Common myeloid progenitor, CD34-positive (primary cell): Measurements from ENCODE around the gene SATB2.

ENCODE experiments used
- CTCF ChIA-PET: fragments of 350-600 bp; sonication (Branson Sonifier 250); formaldehyde crosslinking; loops from one replicate; lab custom pipeline; 2021; ENCODE audit warnings: antibody characterized with exemption; lab: Charles Lee
- POLR2A ChIA-PET: fragments of 350-600 bp; sonication (Branson Sonifier 250); formaldehyde crosslinking; loops from one replicate; lab custom pipeline; 2021; ENCODE audit warnings: antibody characterized with exemption; lab: Charles Lee
- DNase-seq, 3 donors: peaks; one replicate each; pipeline versions ENCODE4 v3.0.0 to v3.0.0-alpha.2; 2013
- H3K27ac ChIP-seq, 2 experiments: 1 replicate in 1 of 2; 2 replicates in 1 of 2; pipeline ENCODE4 v1.7.0; 2013; ENCODE audit warnings: inconsistent platforms in 2 of 2, low read length in 2 of 2, mild to moderate bottlenecking in 2 of 2, low read depth in 1 of 2, moderate library complexity in 1 of 2; ENCODE audit not compliant: severe bottlenecking in 2 of 2, insufficient read depth in 1 of 2, poor library complexity in 1 of 2
- H3K27me3 ChIP-seq, 5 experiments: replicated peaks in 2 of 5; 1 replicate in 3 of 5; 2 replicates in 2 of 5; pipeline versions ENCODE4 v1.6.1 to v1.7.0; 2013; ENCODE audit warnings: low read length in 4 of 5, mild to moderate bottlenecking in 2 of 5, moderate library complexity in 2 of 5, inconsistent platforms in 1 of 5; ENCODE audit not compliant: insufficient read depth in 5 of 5, control insufficient read depth in 4 of 5
- H3K36me3 ChIP-seq, 4 experiments: 1 replicate in 2 of 4; 2 replicates in 2 of 4; pipeline versions ENCODE4 v1.6.1 to v1.7.0; 2013; ENCODE audit warnings: low read length in 3 of 4, control low read depth in 1 of 4, mild to moderate bottlenecking in 1 of 4; ENCODE audit not compliant: control insufficient read depth in 4 of 4, insufficient read depth in 4 of 4
- H3K4me1 ChIP-seq, 4 experiments: 1 replicate in 3 of 4; 2 replicates in 1 of 4; pipeline versions ENCODE4 v1.6.1 to v1.7.1; 2013; ENCODE audit warnings: low read length in 3 of 4, mild to moderate bottlenecking in 3 of 4, control low read depth in 1 of 4, inconsistent platforms in 1 of 4, moderate library complexity in 1 of 4; ENCODE audit not compliant: control insufficient read depth in 4 of 4, insufficient read depth in 4 of 4; ENCODE audit errors: control extremely low read depth in 1 of 4
- H3K4me3 ChIP-seq, 7 experiments: 1 replicate in 4 of 7; 2 replicates in 3 of 7; pipeline versions ENCODE4 v1.5.1 to v1.7.0; 2013; ENCODE audit warnings: mild to moderate bottlenecking in 7 of 7, low read length in 6 of 7, moderate library complexity in 6 of 7, inconsistent platforms in 2 of 7, low read depth in 2 of 7, control low read depth in 1 of 7; ENCODE audit not compliant: insufficient read depth in 4 of 7, control insufficient read depth in 1 of 7; ENCODE audit errors: extremely low read depth in 1 of 7
- H3K9me3 ChIP-seq, 5 experiments: 1 replicate in 4 of 5; 2 replicates in 1 of 5; pipeline versions ENCODE4 v1.6.1 to v1.7.1; 2013; ENCODE audit warnings: low read length in 4 of 5, mild to moderate bottlenecking in 2 of 5, inconsistent platforms in 1 of 5, low read depth in 1 of 5, moderate library complexity in 1 of 5; ENCODE audit not compliant: control insufficient read depth in 4 of 5, insufficient read depth in 2 of 5; ENCODE audit errors: control extremely low read depth in 1 of 5
- WGBS: methylation state at CpG from one replicate; pipeline ENCODE4 v1.1.5; 2013; ENCODE audit not compliant: insufficient coverage; 5-methylcytosine and 5-hydroxymethylcytosine counted together

The SATB2 gene

GRCh38 chr2:199470672-199471442 is 13.1 kb upstream of the SATB2 start:
- DNase-seq: peak in 2 of 3 donors; percentile 19 to 43
- H3K36me3 ChIP-seq: no peaks in the 10 kb centered on the region
- H3K27me3 ChIP-seq: peaks cover 16 to 99% (median 67%) of the 10 kb centered on the region in 5 experiments
- ChIA-PET POLR2A (no interaction called here), CTCF (interaction anchor here (1.0 to 3.9 kb wide), 11 partner anchors 9 to 1157 kb away, joined by 3 to 28 read pairs (median 4); no protein-coding TSS in a partner anchor)
- H3K9me3 ChIP-seq: peaks cover 0 to 5% (median 0%) of the 10 kb centered on the region in 5 experiments
- H3K4me1 ChIP-seq: peaks cover 0 to 29% (median 18%) of the 10 kb centered on the region in 4 experiments
- peak overlapping the region in 4 of 7 experiments; percentile 19 to 55 (median 34) for H3K4me3 ChIP-seq
- 4% methylated on average over 38 of the region's 48 CpGs for WGBS
- H3K27ac ChIP-seq: no peak overlapping the region

- ChIA-PET POLR2A (no interaction called here), CTCF (interaction anchor here (1.0 to 3.9 kb wide), 8 partner anchors 9 to 1156 kb away, joined by 3 to 28 read pairs (median 6); no protein-coding TSS in a partner anchor)
- Histone ChIP-seq H3K9me3 (peaks cover 0 to 5% (median 0%) of the 10 kb centered on the region in 5 experiments), H3K36me3 (no peaks in the 10 kb centered on the region), H3K4me3 (no peak overlapping the region), H3K4me1 (peaks cover 0 to 29% (median 18%) of the 10 kb centered on the region in 4 experiments), H3K27me3 (peaks cover 21 to 99% (median 72%) of the 10 kb centered on the region in 5 experiments), H3K27ac (no peak overlapping the region)
- WGBS: 3% methylated on average over 6 of the region's 11 CpGs
- peak in 1 of 3 donors; percentile 22 for DNase-seq
Observed at GRCh38 chr2:199470361-199470671, 12.6 kb upstream of the SATB2 start.

- Histone ChIP-seq H3K4me3 (no peak overlapping the region), H3K9me3 (peaks cover 0 to 5% (median 0%) of the 10 kb centered on the region in 5 experiments), H3K27me3 (peaks cover 27 to 99% (median 75%) of the 10 kb centered on the region in 5 experiments), H3K36me3 (no peaks in the 10 kb centered on the region), H3K27ac (no peak overlapping the region), H3K4me1 (peaks cover 0 to 29% (median 18%) of the 10 kb centered on the region in 4 experiments)
- peak in 2 of 3 donors; percentile 11 to 22 for DNase-seq
- POLR2A ChIA-PET: no interaction called here
- 2% methylated on average over 19 of the region's 30 CpGs for WGBS
- CTCF ChIA-PET: interaction anchor here (1.0 to 3.9 kb wide), 7 partner anchors 10 to 1155 kb away, joined by 3 to 28 read pairs (median 8); no protein-coding TSS in a partner anchor
Observed at GRCh38 chr2:199469514-199470360, 12.0 kb upstream of the SATB2 start.

- peaks cover 25 to 99% (median 77%) of the 10 kb centered on the region in 5 experiments for H3K27me3 ChIP-seq
- DNase-seq: peak in 2 of 3 donors; percentile 32 to 39
- H3K36me3 ChIP-seq: no peaks in the 10 kb centered on the region
- 5% methylated on average over 45 of the region's 55 CpGs for WGBS
- ChIA-PET POLR2A (no interaction called here), CTCF (interaction anchor here (0.6 to 6.9 kb wide), 9 partner anchors 11 to 1169 kb away, joined by 3 to 33 read pairs (median 14); no protein-coding TSS in a partner anchor)
- H3K4me1 ChIP-seq: peaks cover 0 to 37% (median 23%) of the 10 kb centered on the region in 4 experiments
- peak overlapping the region in 1 of 7 experiments; percentile 42 for H3K4me3 ChIP-seq
- no peak overlapping the region for H3K27ac ChIP-seq
- peaks cover 0 to 5% (median 0%) of the 10 kb centered on the region in 5 experiments for H3K9me3 ChIP-seq
Observed at GRCh38 chr2:199468561-199469513, 11.1 kb upstream of the SATB2 start.

GRCh38 chr2:199467066-199467822 is 9.5 kb upstream of the SATB2 start:
- Histone ChIP-seq H3K4me1 (peaks cover 0 to 53% (median 35%) of the 10 kb centered on the region in 4 experiments), H3K9me3 (peaks cover 0 to 6% (median 0%) of the 10 kb centered on the region in 5 experiments), H3K27ac (no peak overlapping the region), H3K4me3 (no peak overlapping the region), H3K36me3 (no peaks in the 10 kb centered on the region), H3K27me3 (peaks cover 15 to 100% (median 82%) of the 10 kb centered on the region in 5 experiments)
- CTCF ChIA-PET: interaction anchor here (0.9 to 6.9 kb wide), 7 partner anchors 11 to 1154 kb away, joined by 3 to 44 read pairs (median 6); no protein-coding TSS in a partner anchor
- POLR2A ChIA-PET: no interaction called here
- WGBS: 9% methylated on average over 20 of the region's 23 CpGs
- DNase-seq: peak in 1 of 3 donors; percentile 9
